Measurements from ENCODE around the gene CD320. TPM values are rescaled to one million over a fixed set of nuclear protein-coding genes. Genes with fewer than 3 reads are reported as not detected.

The CD320 gene
- total and polyA plus RNA-seq, 10 of the 15 experiments (the other 5 are each of a cell fraction or from before 2014, with no cell fraction given): 1.1 to 134 (median 46.5) TPM

- Histone ChIP-seq H3K4me1 (ENCODE audit: control insufficient read depth, insufficient read depth, low read length) (no peaks in the 10 kb centered on the region), H3K36me3 (ENCODE audit: control insufficient read depth in 2 of 2, insufficient read depth in 2 of 2, low read length in 1 of 2) (peaks cover 12 to 19% of the 10 kb centered on the region in 2 experiments; a peak in 3 of 4 replicates), H3K79me2 (ENCODE audit: control insufficient read depth, insufficient read depth, low read length) (no peaks in the 10 kb centered on the region), H3K4me3 (no peak overlapping the region), H3K27ac (ENCODE audit: control insufficient read depth, insufficient read depth) (no peak overlapping the region), H3K9ac (ENCODE audit: control insufficient read depth, insufficient read depth, low read length) (no peak overlapping the region), H2AFZ (ENCODE audit: control insufficient read depth, low read depth, low read length) (no peak overlapping the region), H3K27me3 (replicated peaks in 1 of 2; ENCODE audit: control insufficient read depth in 2 of 2, insufficient read depth in 2 of 2, low read length in 1 of 2) (no peaks in the 10 kb centered on the region), H3K4me2 (ENCODE audit: control insufficient read depth, insufficient read depth) (no peak overlapping the region), H3K9me3 (replicated peaks; ENCODE audit: control insufficient read depth, insufficient read depth, low read length) (no peaks in the 10 kb centered on the region), H4K20me1 (ENCODE audit: control insufficient read depth, insufficient read depth) (no peaks in the 10 kb centered on the region)
- SMC1A ChIA-PET (ENCODE audit: uncharacterized antibody, unreplicated experiment): no interaction called here
- POLR2A ChIA-PET: no interaction called here
- WGBS (ENCODE audit: insufficient coverage, insufficient replicate concordance, low lambda C conversion rate, missing lambda C conversion rate): 99% methylated on average over 9 of the region's 9 CpGs
- CTCF ChIA-PET: interaction anchor here (0.9 kb wide), 1 partner anchor 8 kb away, joined by 3 read pairs; no protein-coding TSS in a partner anchor
- no peak for FAIRE-seq
- RAD21 ChIA-PET (ENCODE audit: unreplicated experiment): interaction anchor here (0.6 kb wide), 1 partner anchor 54 kb away, joined by 3 read pairs; no protein-coding TSS in a partner anchor
- no TSS peak for BruUV-seq (replicated peaks)
- intact Hi-C loops (cut with micrococcal nuclease; ENCODE audit: unreplicated experiment) (no loop called here), in situ Hi-C loops (cut with MboI) (no loop called here)
- ATAC-seq: no peak
- DNase-seq (ENCODE audit: low read depth, low spot score): no peak
- no peak for TF ChIP-seq SREBF1 (IDR thresholded peaks at IDR 0.05; ENCODE audit: low read length)
- TF ChIP-seq MAX (IDR thresholded peaks at IDR 0.05; ENCODE audit: low read depth, low read length): no peak
- no peak for TF ChIP-seq ELK1 (IDR thresholded peaks at IDR 0.05; ENCODE audit: low read depth, low read length)
- TF ChIP-seq ATF2 (IDR thresholded peaks at IDR 0.05; ENCODE audit: low read length): no peak
- TF ChIP-seq E2F4 (IDR thresholded peaks at IDR 0.05; ENCODE audit: low read depth, low read length): no peak
- TF ChIP-seq JUND (IDR thresholded peaks at IDR 0.05; ENCODE audit: low read depth, low read length): no peak
- no peak for TF ChIP-seq CEBPB (IDR thresholded peaks at IDR 0.05; ENCODE audit: borderline replicate concordance in 1 of 2, low read depth in 2 of 2, low read length in 2 of 2)
- no peak for TF ChIP-seq BACH1 (IDR thresholded peaks at IDR 0.05; ENCODE audit: borderline replicate concordance)
- no peak for TF ChIP-seq TCF7 (IDR thresholded peaks at IDR 0.05; ENCODE audit: borderline replicate concordance)
- no peak for TF ChIP-seq RB1 (IDR thresholded peaks at IDR 0.05; ENCODE audit: borderline replicate concordance)
- no peak for TF ChIP-seq ZNF687 (IDR thresholded peaks at IDR 0.05)
- no peak for TF ChIP-seq NRF1 (conservative IDR thresholded peaks at IDR 0.05; ENCODE audit: low read depth, low read length)
- TF ChIP-seq BHLHE40 (IDR thresholded peaks at IDR 0.05; ENCODE audit: borderline replicate concordance in 1 of 2, low read depth in 2 of 2, low read length in 1 of 2): no peak
Observed at GRCh38 chr19:8261347-8261746, 46.8 kb downstream of the CD320 start.
